ENCODE results near the gene HCK.

The HCK gene

GRCh38 chr20:32037929-32038328 is 14.1 kb upstream of the HCK start:
- no peak for TF ChIP-seq TAF1 (IDR thresholded peaks at IDR 0.05; ENCODE audit: borderline replicate concordance, insufficient read depth, low read length)

DNA sequence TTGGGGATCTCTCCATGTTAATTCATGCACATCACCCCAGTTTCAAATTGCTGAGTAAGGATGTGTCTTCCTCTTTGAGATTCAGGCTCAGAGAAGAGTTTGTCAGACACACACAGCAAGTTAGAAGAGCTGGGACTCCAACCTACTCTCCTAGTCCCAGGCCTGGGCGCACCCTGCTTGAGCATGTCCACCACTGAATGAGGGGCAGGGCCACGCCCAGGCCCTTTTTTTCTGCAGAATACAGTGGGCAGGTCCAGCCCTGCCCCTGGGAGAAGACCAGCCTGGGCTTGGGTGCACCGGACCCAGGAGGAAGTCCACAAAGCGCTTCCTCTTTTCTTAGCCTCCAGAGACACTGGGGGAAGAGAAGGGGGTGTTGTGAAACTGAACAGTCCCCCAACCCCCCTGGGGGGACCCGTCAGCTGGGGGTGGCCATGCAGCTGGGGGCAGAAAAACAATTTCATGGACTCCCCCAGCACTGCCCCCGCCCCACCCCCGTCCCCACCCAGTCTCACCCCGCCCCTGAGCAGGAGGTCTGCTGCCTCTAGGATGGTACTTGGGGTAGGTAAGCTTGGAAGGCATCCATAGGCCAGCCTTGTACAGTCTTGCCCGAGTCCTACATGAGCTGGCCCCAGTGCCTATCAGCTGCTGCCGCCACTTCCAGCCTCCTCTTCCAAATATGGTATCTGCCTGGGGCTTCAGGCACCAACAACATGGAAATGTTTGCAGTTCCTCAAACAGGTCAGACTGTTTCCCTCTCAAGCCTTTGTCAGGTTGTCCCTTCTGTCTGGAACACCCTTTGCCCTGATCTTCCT is 11.7 kb upstream of the HCK start:
- TF ChIP-seq TAF1 (IDR thresholded peaks at IDR 0.05; ENCODE audit: borderline replicate concordance, insufficient read depth, low read length): no peak
- TF ChIP-seq SIN3A (IDR thresholded peaks at IDR 0.05; ENCODE audit: borderline replicate concordance, insufficient read depth, low read length): no peak
- no peak for TF ChIP-seq FOXP2 (optimal IDR thresholded peaks at IDR 0.05; ENCODE audit: borderline replicate concordance, extremely low read depth, extremely low read length, insufficient read depth)
- TF ChIP-seq REST (IDR thresholded peaks at IDR 0.05; ENCODE audit: insufficient read depth in 1 of 2, low read depth in 2 of 2, low read length in 2 of 2): no peak
- no peak for TF ChIP-seq POLR2AphosphoS5 (IDR thresholded peaks at IDR 0.05; ENCODE audit: low read depth, low read length)

DNA sequence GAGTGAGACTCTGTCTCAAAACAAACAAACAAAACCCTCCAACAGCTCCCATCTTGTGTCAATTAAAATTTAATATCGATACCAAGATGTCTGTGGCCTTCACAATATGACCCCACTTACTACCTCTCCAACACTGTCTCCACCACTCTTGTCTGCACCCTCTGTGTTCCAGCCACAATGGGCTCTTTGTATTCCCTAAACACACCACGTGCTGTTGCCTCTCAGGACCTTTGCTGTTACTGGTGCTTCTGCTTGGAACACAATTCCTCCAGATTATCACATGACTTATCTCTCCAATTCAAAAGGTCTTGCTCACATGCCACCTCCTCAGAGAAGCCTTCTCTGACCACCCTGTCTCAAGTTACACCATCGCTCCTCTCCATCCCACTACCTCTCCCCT is 6.0 kb upstream of the HCK start:
- TF ChIP-seq FOXP2 (optimal IDR thresholded peaks at IDR 0.05; ENCODE audit: borderline replicate concordance, extremely low read depth, extremely low read length, insufficient read depth): no peak
- no peak for TF ChIP-seq TAF1 (IDR thresholded peaks at IDR 0.05; ENCODE audit: borderline replicate concordance, insufficient read depth, low read length)
- no peak for TF ChIP-seq REST (IDR thresholded peaks at IDR 0.05; ENCODE audit: insufficient read depth in 1 of 2, low read depth in 2 of 2, low read length in 2 of 2)
- TF ChIP-seq POLR2AphosphoS5 (IDR thresholded peaks at IDR 0.05; ENCODE audit: low read depth, low read length): no peak
- TF ChIP-seq SIN3A (IDR thresholded peaks at IDR 0.05; ENCODE audit: borderline replicate concordance, insufficient read depth, low read length): no peak

GRCh38 chr20:32050324-32050841 is 1.7 kb upstream of the HCK start:
- TF ChIP-seq REST (IDR thresholded peaks at IDR 0.05; ENCODE audit: insufficient read depth in 1 of 2, low read depth in 2 of 2, low read length in 2 of 2): no peak

- no peak for TF ChIP-seq POLR2AphosphoS5 (IDR thresholded peaks at IDR 0.05; ENCODE audit: low read depth, low read length)
- no peak for TF ChIP-seq REST (IDR thresholded peaks at IDR 0.05; ENCODE audit: insufficient read depth in 1 of 2, low read depth in 2 of 2, low read length in 2 of 2)
- no peak for TF ChIP-seq FOXP2 (optimal IDR thresholded peaks at IDR 0.05; ENCODE audit: borderline replicate concordance, extremely low read depth, extremely low read length, insufficient read depth)
- TF ChIP-seq SIN3A (IDR thresholded peaks at IDR 0.05; ENCODE audit: borderline replicate concordance, insufficient read depth, low read length): no peak
- no peak for TF ChIP-seq TAF1 (IDR thresholded peaks at IDR 0.05; ENCODE audit: borderline replicate concordance, insufficient read depth, low read length)
These were observed 1.0 kb upstream of the HCK start for GRCh38 chr20:32050851-32051556.

All from PFSK-1 (cell line).